MM.1S (cell line): Measurements from ENCODE around the gene SCN1A.

Source experiments
- CTCF ChIP-seq: fragments of 300-600 bp; sonication (generic); IDR thresholded peaks from 2 replicates; pipeline ENCODE4 v1.5.1; 2016; ENCODE audit warnings: antibody characterized with exemption, low read length, mixed read lengths
- EZH2 ChIP-seq: fragments of 300-600 bp; sonication (generic); optimal IDR thresholded peaks from 2 replicates; pipeline ENCODE3; 2017; ENCODE audit warnings: low read depth, mild to moderate bottlenecking, antibody characterized with exemption, low read length, mixed read lengths

- no peak for TF ChIP-seq CTCF
- TF ChIP-seq EZH2, result no peak
Measured at GRCh38 chr2:166118180-166118579, 9.6 kb downstream of the SCN1A start.
